Cardiac fibroblast (primary cell): ENCODE results near the gene PRMT3.

Experiments
- DNase-seq, 2 donors: peaks; one replicate each; pipeline versions ENCODE4 v3.0.0 to v3.0.0-alpha.2; 2010; ENCODE audit warnings: low read depth in 2 of 2
- H3K4me3 ChIP-seq, 2 donors: replicated peaks in 1 of 2; 1 replicate in 1 of 2; 2 replicates in 1 of 2; pipeline ENCODE4 v1.5.1; 2011; ENCODE audit warnings: low read depth in 2 of 2, low read length in 2 of 2, mild to moderate bottlenecking in 2 of 2, moderate library complexity in 1 of 2
- TF ChIP-seq, protein P1 (sequence below): IDR thresholded peaks from one replicate; pipeline ENCODE4 v1.5.1; 2011; ENCODE audit warnings: low read depth, mild to moderate bottlenecking, low read length, inconsistent platforms

Gene PRMT3

DNA sequence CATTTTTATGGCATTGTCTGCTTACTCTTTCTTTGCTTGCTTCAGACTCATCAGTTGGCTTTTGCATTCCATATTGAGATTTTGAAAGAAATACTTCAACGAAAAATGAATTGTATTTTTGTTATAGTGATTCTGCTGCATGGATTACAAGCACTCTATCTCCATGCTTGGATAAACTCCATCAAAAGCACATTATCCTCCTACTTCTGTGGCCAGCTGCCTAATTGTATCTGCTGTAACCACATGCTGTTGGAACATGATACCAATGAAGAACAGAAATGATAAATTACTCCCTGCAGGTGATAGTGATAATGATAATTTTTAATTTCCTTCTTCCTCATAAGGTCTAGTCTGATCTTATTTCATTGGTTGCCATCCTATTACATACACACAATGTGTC, 100.8 kb downstream of the PRMT3 start:
- TF ChIP-seq, protein P1, sequence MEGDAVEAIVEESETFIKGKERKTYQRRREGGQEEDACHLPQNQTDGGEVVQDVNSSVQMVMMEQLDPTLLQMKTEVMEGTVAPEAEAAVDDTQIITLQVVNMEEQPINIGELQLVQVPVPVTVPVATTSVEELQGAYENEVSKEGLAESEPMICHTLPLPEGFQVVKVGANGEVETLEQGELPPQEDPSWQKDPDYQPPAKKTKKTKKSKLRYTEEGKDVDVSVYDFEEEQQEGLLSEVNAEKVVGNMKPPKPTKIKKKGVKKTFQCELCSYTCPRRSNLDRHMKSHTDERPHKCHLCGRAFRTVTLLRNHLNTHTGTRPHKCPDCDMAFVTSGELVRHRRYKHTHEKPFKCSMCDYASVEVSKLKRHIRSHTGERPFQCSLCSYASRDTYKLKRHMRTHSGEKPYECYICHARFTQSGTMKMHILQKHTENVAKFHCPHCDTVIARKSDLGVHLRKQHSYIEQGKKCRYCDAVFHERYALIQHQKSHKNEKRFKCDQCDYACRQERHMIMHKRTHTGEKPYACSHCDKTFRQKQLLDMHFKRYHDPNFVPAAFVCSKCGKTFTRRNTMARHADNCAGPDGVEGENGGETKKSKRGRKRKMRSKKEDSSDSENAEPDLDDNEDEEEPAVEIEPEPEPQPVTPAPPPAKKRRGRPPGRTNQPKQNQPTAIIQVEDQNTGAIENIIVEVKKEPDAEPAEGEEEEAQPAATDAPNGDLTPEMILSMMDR: no peak
- no peak overlapping the region for H3K4me3 ChIP-seq
- DNase-seq: no peak

DNA sequence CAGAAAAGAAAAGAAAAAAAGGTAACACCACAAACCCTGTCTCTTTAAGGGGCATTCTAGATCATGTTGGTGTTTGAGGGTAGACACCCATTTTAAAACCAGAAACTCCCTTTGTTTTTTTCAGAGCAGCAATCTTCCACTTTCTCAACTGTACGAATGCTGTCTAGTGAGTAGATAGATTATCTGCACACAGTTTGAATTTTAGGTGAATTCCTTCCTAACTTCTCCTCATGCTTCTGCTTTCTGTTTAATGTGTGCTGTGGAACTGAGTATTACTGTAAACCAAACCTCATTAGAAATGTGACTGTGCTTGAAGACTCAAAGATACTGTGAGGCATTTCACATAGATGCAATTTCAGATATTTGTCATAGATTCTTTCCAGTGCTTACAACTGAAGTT, 102.4 kb downstream of the PRMT3 start:
- TF ChIP-seq, protein P1: no peak
- DNase-seq: no peak

DNA sequence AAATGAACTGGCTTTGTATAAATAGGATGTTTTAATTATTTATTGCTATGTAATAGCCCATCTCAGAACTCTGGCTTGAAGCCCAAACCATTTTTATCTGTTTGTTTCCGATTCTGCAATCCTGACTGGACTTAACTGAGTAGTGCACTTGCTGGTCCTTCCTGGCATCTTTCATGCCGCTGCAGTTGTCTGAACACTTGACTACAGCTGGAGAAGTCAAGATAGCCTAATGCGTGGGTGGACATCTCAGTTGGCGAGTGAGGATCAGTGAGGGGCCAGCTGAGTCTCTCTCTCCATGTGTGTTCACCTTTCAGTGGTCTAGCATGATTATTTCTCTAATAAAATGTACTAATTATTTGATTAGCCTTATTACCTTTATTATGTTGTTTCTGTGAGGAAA, 105.8 kb downstream of the PRMT3 start:
- TF ChIP-seq, protein P1: no peak
- H3K4me3 ChIP-seq: no peak overlapping the region
- DNase-seq: peak in 1 of 2 donors; percentile 17

More for the DNA sequence above, 102.4 kb downstream of the PRMT3 start:
- H3K4me3 ChIP-seq: no peak overlapping the region

DNA sequence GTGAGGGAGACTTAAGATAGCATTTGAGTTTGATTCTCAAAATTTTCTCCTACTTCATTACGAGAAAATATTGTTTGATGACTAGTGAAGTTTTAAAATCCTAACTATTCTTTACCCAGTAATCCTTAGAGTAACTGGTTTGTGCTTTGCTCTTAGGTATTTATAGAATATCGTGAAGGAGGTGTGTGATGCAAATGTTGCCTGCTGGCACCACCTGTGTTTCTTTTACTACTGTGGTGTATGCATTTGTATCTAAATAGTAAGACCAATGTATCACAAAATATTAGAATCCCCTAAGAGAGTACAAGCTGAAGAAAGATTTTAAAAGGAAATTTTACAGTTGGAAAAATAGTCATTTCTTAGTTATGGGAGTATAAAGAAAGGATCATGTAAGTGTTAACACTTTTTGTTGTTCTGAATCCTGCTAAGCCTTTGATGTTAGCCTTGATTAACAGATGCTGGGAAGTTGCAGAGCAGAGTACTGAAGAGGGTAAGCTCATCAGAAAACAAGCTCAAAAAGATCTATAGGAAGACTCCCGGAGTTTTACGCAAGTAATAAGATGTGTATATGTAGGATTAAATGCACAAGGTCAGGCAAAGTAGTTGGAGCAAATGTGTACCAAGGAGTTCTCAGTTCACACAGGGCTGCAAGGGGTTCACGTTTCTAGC, 109.7 kb downstream of the PRMT3 start:
- TF ChIP-seq, protein P1: no peak
- no peak overlapping the region for H3K4me3 ChIP-seq
- DNase-seq: no peak

DNA sequence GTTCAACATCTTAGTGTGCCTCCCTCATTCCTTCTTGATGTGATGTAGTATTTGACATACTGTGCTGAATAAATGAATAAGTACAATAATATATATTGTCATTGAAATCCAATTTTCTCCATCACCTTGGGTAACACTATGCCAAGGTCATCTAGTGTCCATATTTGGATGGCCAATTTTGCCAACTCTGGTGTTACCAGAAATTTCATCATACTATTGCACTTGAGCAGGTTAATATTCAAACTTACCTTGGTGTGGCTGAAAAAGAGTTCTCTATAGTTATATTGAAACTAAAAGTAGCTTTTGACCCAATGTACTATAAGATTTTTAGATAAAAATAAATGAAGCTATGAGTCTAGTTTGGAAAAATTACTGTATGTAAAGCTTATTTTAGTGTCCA, 113.7 kb downstream of the PRMT3 start:
- no peak overlapping the region for H3K4me3 ChIP-seq
- no peak for DNase-seq
- TF ChIP-seq, protein P1: no peak

DNA sequence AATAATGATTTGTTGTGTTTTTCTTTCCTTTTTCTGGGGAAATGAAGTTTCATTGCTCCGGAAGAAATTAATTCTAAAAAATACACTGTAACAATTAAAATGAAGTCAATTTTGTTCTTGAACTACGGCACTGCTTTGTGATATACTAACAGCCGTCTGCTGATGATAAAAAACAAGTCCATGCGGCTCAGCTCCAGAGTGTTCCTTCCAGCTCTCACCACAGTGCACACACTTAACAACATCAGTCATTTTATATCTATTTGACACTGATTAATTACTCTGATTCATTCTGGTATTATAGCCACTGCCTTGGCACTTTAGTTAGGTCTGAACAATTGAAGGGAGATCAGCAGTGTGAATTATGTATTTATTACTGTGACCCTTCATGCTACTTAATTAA, 114.5 kb downstream of the PRMT3 start:
- H3K4me3 ChIP-seq: no peak overlapping the region
- no peak for DNase-seq
- TF ChIP-seq, protein P1: no peak

DNA sequence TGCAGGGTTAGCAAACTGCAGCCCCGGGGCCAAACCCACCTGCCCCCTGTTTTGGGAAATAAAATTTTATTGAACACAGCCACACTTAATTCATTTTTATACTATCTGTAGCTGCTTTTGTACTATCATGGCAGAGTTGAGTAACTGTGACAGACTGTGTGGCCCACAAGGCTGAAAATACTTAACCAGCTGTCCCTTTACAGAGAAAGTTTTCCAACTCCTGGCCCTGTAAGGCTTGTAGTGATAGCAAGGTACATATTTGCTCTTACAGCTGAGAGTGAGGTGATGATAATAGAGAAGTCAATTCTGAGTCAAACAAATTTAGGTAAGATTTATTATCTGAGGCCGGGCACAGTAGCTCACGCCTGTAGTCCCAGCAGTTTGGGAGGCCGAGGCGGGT, 124.5 kb downstream of the PRMT3 start:
- TF ChIP-seq, protein P1: no peak
- no peak overlapping the region for H3K4me3 ChIP-seq
- DNase-seq: no peak
